ENCODE measurements around the gene ALG12.

The ALG12 gene

DNA sequence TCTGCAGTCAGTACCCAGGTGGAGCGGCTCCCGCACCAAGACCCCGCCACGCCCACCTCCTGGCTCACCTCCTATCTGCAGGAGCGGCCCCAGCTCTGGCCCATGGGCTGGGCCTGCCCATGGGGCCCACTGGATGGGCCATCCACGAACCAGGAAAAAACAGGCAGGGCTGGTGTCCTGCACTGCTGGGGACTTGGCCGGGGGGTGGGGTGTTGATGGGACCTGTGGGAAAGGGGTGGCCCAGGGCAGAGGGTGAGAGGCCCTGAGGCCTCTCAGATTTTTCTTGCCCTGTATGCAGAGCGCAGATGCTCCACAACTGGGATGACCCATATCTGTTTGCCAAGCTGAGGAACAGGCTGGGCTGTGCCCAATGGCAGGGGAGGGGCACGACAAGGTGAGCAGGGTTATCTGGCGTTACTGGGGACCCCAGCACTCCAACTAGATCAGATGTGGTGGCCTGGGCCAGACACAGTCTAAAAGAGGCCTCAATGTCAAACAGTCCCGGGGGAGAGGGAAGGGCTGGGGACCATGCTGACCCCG is 39.7 kb upstream of the ALG12 start:
- no peak for DNase-seq

DNA sequence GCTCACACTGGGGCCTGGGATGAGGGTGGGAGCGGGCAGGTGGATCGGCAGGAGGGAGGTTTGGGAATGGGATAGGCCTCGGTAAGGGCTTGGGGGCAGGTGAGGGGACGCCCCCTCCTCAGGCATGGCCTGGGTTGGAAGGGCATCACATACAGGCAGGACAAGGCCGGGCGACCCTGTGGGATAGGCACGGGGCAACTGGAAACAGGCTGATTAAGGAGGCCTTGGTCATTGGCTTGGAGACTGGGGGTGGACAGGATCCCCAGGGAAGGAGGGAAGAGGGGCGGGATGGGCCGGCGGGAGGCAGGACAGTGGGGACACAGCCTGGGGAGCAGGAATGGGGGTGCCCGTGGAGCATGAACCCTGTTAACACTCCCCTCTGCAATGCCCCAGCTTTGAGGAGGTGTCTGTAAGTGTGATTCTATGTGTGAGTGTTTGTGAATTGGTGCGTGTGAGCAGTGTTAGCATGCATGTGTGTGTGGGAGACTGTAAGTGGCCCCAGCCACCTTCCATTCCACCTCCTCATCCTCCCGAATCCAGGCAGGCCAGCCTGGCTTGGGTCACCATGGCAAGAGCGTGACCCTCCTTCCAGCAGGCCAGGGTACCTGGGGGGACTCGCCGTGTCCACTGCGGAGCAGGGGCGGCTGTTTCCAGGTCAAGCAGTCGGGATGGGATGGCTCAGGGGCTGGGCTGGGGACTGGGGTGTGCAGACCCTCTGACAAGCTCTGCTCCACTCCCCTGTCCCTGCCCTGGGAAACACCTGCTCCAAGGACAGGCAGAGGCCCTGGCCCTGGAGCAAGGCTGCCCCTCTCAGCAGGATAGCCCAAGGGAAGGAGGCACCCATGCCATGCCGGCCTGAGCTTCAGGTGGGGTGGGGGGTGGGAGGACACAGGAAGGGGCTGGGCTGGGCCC is 38.9 kb upstream of the ALG12 start:
- no peak for DNase-seq

DNA sequence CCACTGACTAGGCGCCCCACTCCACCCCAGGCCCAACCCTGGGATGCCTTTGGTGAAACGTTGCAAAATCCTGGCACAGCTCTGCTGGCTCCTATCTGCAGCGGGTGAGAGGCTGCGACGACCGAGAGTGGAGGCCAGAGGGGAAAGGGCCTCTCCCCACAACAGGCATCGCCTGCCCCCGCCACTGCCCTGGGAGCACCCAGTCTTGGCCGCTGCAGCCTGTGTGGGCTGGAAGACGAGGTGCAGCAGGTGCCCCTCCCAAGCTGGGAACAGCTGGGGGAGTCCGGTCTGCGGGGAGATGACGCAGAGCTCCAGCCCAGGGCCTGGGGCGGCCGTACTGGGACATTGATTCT is 38.2 kb upstream of the ALG12 start:
- DNase-seq: no peak

DNA sequence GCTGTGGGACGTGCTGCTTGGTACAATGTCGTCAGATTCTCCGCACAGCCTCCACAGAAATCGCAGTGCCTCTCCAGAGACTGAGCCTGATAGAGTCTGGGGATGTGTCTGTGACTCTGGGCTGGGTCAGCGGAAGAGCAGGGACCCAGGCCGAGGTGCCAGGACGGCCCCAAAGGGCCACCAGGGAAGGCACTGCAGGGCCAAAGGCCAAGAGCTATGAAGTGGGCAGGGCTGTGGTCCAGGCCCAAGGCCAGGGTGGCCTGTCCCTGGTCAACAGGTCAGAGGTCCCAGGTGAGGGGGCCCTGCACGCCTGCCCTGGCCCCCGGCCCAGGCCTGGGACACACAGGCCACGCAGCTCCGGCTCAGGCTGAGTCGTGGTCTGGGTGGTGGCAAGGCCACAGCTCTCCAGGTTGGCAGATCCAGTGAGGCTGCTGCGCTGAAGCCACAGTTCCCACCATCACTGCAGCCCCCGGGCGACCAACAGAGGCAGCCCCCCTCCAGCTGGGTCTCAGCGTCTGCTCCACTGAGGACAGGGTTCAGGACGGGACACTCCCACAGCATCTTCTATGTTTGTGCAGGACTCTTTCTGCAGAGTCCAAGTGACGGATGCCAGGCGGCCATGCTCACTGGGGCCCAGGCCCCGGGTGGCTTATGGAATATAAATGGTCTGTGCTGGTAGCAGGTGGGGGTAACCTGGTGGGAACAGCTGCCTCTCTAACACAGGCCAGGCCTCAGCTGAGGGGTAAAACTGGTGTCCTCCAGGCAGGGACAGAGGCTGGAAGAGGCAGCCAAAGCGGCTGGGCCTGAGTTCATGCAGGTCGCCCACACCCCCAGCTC is 37.6 kb upstream of the ALG12 start:
- no peak for DNase-seq

DNA sequence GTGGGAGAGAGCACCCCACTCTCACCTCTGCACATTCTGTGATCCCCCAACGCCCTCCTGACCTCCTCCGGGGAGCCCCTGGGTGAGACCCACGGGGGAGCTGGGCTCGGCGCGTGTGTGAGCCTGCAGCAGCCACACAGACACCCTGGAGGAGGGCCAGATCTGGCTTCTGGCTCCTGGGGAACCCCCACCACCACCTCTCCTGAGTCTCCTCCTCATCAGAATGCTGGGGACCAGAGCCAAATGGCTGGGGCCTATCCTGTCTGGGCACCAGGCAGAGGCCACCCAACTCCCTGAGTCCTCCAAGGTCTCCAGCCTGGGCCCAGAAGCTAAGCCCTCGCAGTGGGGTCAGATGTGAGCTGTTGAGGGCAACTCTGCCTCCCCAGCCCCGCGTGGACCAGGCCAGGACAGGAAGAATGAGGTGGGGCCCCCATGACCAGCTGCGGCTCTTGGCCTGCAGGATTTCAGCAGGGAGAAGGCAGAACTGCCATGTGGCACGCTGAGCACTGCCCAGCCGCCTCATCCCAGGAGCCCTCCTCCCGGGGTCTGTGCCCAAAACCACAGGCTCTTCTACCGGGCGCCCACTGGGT is 36.8 kb upstream of the ALG12 start:
- no peak for DNase-seq

DNA sequence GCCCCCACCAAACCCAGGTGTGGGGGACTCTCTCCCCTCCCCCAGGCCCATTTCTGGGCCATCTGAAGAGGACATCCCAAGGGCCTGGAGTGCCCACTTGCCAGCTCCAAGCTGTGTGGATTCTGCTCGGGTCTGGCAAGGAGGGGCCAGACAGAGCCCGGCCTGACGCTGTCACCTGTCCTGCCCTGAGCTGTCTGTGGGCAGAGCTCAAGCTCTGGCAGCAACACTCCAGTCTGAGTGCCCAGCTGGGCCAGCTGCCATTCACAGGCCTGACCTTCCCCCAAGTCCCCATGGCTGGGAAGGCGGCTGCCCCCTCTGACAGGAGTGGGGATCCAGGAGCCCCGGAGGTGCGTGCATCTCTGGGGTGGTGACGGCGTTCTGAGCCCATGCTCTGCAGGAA is 36.1 kb upstream of the ALG12 start:
- DNase-seq: no peak

DNA sequence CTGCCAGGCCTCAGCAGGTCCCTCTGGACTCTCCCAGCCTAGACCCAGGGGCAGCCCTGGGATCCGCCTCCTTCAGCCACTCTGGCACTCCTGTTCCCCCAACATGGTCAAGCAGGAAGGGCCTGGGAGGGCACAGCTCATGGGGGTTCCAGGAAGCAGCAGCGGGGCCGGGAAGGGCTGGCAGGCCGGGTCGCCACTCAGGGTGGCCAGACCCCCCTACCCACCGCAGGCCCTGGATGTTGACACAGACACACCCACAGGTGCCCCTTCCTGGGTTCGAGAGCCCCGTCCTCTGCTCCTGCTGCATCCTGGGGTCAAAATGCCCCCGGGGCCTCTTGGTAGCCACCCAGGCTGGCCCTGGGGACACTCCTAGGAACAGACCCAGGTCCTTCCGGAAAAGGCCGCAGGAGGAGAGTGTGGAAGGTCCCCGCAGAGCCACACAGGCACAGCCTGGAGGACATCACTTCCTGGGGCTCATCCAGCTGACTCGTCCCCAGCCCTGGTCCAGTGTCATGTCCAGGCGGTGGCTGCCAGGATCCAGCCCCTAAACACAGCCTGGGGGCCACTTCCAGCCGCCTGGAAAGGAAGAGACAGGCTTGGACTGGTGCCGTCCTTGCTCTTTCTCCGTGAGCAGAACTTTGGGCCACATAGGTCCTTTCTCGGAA is 35.6 kb upstream of the ALG12 start:
- no peak for DNase-seq

DNA sequence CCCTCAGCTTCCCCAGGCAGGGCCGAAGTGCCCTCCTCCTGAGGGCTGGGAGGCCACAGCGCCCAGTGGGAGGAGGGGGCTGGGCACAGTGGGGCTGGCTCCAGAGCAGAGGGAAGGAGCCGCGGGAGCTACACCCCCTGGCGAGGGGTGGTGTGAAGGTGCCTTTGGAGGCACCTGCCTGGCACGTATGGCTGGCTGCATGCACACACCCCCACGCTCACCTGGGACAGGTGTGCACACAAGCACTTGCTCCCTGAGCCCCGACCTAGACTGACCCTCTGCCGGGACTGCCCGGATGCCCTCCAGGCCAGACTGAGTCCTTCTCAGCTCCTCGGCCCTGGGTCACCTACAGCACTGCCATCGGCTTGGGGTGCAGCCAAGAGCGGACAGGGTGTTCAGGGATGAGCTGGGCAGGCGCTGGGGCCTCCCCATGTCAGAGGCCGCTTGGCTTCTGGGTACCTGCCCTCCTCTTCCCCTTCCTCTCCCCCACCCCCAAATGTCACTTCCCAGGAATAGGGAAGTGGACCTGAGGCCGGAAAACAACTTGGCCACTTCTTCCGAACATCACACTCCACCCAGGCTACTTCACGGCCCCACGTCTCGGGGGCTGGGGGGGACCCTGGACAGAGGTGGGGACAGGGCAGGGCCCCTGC is 34.9 kb upstream of the ALG12 start:
- DNase-seq: no peak

DNA sequence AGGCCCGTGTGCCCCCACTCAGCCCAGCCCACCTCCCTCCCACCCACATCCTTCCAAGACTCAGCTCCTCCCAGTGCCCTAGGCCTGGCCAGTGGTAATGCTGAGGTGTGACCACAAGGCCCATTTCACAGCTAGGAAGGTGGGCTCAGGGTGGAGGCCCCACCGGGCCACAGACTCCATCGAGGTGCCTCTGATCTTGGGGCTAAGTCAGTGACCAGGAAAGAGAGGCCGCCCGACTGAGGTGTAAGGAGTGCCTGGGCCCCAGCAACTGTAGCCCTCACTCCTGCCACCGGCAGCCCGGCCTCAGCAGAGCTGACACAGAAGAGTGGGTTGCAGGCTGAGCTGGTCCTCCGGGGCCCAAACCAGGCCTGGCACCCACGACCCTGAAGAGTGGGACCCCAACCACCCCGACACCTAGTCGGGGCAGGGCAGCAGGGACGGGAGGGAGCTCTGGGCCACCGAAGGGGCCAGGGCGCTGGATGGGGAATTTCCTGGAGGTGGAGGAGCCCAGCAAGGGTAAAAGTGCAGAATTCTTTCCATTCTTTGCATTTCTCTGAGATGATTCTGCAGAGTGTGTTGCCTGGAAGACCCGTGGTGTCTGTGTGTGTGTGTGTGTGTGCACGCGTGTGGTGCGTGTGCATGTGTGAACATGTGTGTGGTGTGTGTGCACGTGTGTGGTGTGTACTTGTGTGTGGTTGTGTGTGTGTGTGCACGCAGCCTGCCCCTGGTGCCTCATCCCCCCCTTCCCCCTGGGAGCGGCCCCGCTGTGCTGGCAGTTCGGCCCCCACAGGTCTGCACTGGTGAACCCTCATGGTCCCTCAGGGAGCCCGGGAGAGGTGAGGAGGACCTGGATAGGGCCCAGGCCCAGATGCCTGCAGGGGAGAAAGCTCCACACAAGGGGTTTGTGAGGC is 34.0 kb upstream of the ALG12 start:
- no peak for DNase-seq

DNA sequence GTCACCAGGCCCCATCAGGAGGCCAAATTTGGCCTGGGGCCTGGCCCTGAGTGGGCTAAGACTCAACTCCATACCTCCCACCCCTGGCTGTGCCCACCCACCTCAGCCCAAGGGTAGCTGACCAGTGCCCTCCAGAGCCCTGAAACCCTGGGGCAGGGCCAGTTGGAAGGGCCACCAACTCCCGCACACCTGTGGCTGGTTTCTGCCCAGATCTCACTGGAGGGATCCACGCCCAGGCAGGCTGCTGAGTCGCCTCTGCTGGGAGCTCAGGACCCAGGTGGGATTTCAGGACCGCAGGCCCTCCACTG is 33.4 kb upstream of the ALG12 start:
- DNase-seq: no peak

DNA sequence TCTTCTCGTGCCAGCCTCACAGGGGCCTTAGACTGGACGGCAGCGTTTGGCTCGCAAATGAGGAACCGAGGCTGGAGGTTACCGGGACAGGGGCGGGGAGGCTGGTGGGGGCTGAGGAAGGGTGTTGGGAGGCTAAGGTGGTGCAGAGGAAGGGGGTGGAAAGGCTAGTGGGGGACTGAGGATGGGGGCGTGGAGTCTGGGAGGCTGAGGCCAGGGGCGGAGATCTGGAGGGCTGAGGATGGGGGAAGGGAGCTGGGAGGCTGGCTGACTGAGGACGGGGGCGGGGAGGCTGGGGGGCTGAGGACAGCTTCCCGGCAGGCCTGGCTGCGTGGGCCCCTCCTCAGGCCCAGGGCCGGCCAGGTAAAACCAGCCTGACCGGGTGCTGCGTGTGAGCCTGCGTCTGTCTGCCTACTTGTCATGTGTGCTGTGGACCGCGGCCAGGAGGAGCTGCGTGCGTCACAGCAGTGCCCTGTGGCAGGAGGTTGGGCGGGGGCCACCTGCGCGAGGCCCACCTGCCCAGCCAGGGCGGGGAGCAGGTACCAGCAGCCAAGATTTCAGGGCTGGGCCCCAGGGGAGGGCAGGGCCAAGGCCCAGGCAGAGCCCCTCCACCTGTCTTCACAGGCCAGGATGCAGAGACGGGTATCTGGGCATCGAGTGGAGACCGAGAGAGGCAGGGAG is 32.9 kb upstream of the ALG12 start:
- DNase-seq: no peak

DNA sequence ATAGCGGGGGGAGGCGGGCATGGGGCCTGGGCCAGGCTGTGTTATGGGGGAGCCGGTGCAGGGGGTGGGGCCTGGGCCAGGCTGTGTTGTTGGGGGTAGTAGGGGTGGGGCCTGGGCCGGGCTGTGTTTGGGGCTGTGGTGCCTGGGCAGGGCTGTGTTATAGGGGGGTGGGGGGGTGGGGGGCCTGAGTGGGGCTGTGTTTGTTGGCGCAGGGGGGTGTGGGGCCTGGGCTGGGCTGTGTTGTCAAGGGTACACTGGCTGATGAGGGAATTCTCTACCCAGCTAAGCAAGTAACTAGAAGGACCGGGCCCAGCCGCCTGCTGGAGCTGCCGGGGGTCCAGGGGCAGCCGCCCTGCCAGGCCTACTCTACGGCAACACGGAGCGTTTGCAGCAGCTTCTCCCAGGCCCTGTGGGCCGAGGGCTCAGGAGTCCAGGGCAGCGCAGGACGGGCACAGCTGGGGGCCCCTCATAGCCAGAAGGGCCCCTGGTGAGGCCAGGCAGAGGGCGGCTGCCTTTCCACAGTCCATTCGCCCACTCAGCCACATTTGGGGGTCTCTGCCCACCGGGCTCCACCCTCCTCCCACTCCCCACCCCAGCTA is 32.3 kb upstream of the ALG12 start:
- DNase-seq: no peak

DNA sequence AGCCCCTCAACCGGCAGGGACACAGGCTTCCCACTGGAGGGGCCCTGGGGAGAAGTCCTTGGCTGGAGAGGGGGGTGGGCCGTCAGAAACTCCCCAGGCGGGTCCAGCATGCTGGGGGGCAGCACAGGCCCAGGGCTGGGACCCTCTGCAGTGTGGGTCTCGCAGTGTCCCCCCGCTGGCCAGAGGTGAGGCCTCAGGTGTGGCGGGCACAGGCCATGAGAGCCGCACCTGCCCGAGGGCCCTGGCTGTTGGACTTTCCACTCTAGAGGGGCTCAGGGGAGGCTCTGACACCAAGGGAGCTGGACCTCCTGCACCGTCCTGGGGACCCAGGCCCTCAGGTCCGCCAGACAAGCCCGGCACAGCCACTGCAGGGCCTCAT is 31.7 kb upstream of the ALG12 start:
- DNase-seq: no peak

DNA sequence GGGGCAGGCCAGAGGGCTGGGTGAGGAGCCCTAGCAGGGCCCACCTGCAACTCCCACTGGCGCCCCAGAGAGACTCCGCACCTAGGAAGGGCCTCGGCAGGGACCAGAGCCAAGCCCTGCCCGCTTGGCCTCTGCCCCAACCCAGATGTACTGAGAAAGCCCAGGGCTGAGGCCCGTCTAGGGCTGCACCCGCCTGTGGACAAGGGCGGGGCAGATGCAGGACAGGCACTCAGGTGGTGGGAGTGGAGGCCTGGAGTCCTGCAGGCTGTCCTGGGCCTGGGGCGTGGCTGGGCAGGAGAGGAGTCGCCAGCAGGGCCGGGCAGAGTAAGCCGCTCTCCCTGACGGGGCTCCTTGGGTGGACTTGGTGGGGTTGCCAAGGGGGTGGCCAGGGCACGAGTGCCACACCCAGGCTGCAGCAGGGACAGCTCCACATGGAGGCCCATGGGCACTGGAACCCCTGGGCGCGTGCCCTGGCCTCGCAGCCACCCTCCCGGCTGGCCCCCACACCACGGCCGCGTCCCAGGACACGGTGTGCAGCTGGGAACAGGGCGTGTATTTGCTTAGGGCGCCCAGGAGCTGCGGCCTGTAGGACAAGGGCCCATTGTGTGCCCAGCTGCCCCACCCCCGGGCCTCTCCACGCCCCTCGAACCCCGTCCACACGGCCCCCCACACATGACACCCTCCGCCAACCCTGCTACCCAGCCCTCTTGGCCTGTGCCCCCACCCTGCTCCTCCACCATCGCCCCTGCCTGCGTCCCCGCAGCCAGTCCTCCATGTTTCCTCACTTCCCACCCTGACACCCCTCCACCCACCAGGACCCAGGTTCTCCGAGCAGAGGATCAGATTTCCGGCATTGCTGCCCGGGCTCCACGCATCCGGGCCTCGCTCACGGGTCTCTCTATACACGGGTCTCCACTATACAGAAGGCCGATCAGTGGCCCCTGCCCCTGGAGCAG is 31.0 kb upstream of the ALG12 start:
- no peak for DNase-seq

DNA sequence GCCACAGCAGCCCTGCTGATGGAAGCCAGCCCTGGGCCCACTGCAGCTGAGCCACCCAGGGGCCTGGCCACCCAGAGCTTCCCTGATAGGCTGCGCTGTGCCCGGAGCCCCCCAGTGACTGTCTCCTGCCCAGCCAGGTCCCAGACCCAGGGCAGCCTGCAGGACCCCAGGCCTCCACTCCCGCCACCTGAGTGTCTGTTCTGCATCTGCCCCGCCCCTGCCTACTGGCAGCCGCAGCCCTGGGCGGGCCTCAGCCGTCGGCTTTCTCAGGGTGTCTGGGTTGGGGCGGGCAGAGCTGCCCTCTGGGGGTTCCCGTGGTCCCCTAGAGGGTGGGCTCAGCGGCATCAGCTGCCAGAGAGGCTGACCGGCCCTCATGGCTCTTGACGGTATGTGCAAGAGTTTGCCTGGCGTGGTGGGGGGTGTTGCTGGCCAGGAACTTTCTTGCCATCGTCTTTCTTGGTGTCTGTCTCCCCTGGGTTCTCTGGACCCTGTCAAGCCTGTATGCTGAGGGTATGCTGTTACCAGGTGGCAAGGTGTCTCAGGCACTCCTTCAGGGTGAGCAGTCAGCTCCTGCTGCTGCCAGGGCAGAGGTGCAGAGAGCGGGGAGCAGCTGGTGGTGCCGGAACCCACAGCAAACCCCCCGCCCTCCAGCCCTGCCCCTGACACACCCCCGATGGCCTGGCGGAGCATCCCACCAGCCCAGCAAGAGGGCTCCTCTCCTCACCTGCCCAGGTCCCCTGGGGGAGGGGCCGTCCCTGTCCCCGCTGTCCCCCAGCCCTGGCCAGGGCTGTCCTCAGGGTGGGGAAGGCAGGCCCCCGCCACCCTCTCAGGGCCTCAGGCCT is 30.1 kb upstream of the ALG12 start:
- DNase-seq: no peak

DNA sequence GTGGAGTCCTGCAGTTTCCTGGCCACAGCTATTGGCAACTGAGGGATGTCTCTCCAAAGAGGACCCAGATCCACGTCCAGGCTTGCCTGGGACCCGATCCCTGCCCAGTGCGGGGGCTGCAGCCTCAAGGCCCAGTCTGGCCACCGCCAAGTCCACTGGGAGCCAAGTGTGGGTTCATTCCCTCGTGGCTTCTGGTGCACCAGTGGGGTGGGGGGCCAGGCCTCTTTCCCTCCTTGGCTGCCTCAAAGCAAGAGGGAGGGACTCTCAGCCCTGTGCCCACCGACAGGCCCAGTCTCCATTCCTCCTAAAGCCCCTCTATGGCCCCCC is 29.0 kb upstream of the ALG12 start:
- no peak for DNase-seq

DNA sequence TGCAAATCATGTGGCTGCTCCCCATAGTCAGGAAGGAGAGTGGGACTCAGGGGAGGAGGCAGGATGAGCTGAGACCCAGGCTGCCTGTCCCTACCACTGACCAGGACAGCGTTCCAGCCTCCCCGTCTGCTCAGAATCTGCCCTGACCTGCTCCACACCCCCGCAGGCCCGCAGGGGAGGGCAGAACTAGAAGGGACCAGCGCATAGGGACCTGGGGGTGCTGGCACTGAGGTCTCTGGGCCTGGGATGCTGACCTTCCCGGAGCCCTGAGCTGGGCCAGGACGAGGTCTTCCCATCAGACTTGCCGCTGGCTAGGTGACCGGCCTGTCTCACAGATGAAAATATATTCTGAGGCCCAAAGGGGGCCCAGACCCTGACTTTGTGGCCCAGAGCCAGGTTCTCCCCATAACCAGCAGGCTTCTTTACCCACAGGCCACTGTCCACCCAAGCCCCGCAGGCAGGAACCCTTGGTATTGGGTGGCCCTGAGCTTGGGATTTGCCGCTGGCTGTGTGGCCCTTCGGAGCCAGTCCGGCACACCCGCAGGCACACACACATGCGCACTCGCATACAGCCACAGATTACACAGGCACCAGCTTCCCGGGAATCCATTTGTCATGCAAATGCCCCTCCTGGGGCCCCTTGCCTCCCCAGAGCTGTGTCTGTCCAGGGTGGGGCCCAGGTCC is 28.5 kb upstream of the ALG12 start:
- no peak for DNase-seq

Measured in hematopoietic multipotent progenitor cell treated with erythropoietin and hydrocortisone succinate and interleukin-3 and kit ligand, for 6 days (in vitro differentiated cells).